GM21619 (cell line): ENCODE measurements around the gene GJD3.

Source experiments
- ATAC-seq: cut with Tn5 transposase; IDR thresholded peaks from one replicate; pipeline ENCODE4 v1.9.1; 2021; ENCODE audit not compliant: unreplicated experiment

Gene GJD3

DNA sequence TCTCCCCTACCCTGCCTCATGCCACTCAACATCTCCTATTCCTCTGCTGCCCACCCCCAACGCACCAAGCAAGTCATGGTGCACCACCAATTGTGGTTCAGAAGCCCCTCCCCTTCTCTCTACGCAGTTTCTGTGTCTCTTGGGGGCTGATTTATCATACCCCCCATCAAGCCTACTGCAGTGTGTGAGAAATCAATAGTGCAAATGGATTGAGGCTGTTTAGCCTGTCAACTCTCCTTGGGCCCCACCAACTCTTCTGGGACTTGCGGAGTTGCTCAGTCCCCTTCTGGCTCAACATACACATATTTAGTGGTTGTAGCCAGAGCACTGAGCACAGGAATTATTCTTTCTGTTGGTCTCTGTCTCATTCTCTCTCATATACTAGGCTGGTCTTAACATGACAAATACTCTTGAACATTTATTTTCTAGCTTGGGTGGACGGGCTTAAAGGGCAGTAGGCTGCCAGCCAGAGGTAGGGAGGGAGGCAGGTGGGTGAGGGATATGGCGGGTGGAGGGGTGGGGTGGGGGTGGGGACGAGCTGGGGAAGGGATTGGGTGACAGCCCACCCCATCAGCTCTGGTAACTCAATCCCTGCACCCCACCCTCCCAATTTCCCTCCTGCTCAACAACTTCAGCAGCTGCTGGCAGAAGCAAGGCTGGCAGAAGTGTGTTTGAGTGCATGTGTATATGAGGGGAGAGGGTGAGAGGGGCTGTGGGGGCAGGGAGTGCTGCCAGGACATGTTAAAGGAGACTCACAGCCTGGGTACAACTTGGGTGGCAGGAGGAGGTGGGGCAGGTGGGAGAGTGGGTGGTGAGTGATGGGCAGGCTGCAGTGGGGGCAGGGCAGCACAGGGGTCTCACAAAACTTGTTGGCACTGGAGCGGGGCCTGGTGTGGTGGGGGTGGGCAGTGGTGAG is 50.6 kb downstream of the GJD3 start:
- ATAC-seq = no peak
